ENCODE measurements around the gene NKX1-1.
"Not testable (repeated sequence)": the region's sequence is repeated elsewhere in the genome, so short reads cannot be mapped to it uniquely, and the experiment has no call there.

Gene NKX1-1

GRCh38 chr4:1405636-1406393 lies 427 bp downstream of the NKX1-1 start:
- no peak for DNase-seq

- DNase-seq = no peak
Measured at GRCh38 chr4:1405254-1405635, 997 bp downstream of the NKX1-1 start.

- no peak for DNase-seq
Measured at GRCh38 chr4:1404573-1405253, 1.5 kb downstream of the NKX1-1 start.

GRCh38 chr4:1403591-1404572 lies 2.4 kb downstream of the NKX1-1 start:
- no peak for DNase-seq

- DNase-seq = no peak
Measured at GRCh38 chr4:1403177-1403583, 3.1 kb downstream of the NKX1-1 start.

- DNase-seq = no peak
Measured at GRCh38 chr4:1402516-1403091, 3.6 kb downstream of the NKX1-1 start.

- no peak for DNase-seq
Measured at GRCh38 chr4:1402021-1402515, 4.2 kb downstream of the NKX1-1 start.

- DNase-seq = no peak
Measured at GRCh38 chr4:1401409-1402020, 4.7 kb downstream of the NKX1-1 start.

- no peak for DNase-seq
Measured at GRCh38 chr4:1400831-1401408, 5.3 kb downstream of the NKX1-1 start.

GRCh38 chr4:1400191-1400805 lies 5.9 kb downstream of the NKX1-1 start:
- DNase-seq = no peak

GRCh38 chr4:1399508-1400190 lies 6.6 kb downstream of the NKX1-1 start:
- no peak for DNase-seq

GRCh38 chr4:1398681-1399507 lies 7.3 kb downstream of the NKX1-1 start:
- DNase-seq = no peak

GRCh38 chr4:1396806-1397455 lies 9.3 kb downstream of the NKX1-1 start:
- DNase-seq = no peak

- DNase-seq = no peak
Measured at GRCh38 chr4:1395941-1396805, 10.1 kb downstream of the NKX1-1 start.

GRCh38 chr4:1395389-1395820 lies 10.8 kb downstream of the NKX1-1 start:
- DNase-seq = not testable (repeated sequence)

GRCh38 chr4:1394554-1395388 lies 11.5 kb downstream of the NKX1-1 start:
- DNase-seq = not testable (repeated sequence)
